HL-60 (cell line): ENCODE data around the gene RNF111.

ENCODE experiments used
- CTCF ChIP-seq: IDR thresholded peaks from one replicate; pipeline ENCODE4 v1.5.1; 2011; ENCODE audit warnings: low read length, control low read depth, inconsistent platforms; ENCODE audit not compliant: insufficient read depth
- GABPA ChIP-seq: IDR thresholded peaks from 2 replicates; pipeline ENCODE4 v1.6.1; 2012; ENCODE audit warnings: low read depth
- POLR2AphosphoS5 ChIP-seq: IDR thresholded peaks from 2 replicates; pipeline ENCODE4 v1.6.1; 2012; ENCODE audit warnings: low read depth
- REST ChIP-seq: IDR thresholded peaks from 2 replicates; pipeline ENCODE4 v1.6.1; 2012; ENCODE audit warnings: low read depth; ENCODE audit not compliant: insufficient replicate concordance

GRCh38 chr15:59143281-59143680, 155.8 kb downstream of the RNF111 start:
- TF ChIP-seq CTCF (no peak), GABPA (no peak), POLR2AphosphoS5 (no peak), REST (no peak)
